ENCODE measurements around the gene PTPRM. TPM values are rescaled to one million over a fixed set of nuclear protein-coding genes. Genes with fewer than 3 reads are reported as not detected.

The PTPRM gene
- total RNA-seq, 1 donor from 2014 or later: 42.1 TPM

- TF ChIP-seq CTCF (IDR thresholded peaks at IDR 0.05; ENCODE audit: insufficient read depth, low read length, severe bottlenecking): no peak
- FAIRE-seq: no peak
- Histone ChIP-seq H3K4me3 (ENCODE audit: low read depth, low read length) (no peak overlapping the region), H3K27me3 (ENCODE audit: control insufficient read depth, insufficient read depth, low read length) (no peaks in the 10 kb centered on the region), H3K36me3 (ENCODE audit: control insufficient read depth, insufficient read depth, low read length) (no peaks in the 10 kb centered on the region)
- DNase-seq (ENCODE audit: low read depth): no peak
These were observed 795.7 kb downstream of the PTPRM start for GRCh38 chr18:8362863-8363262.

DNA sequence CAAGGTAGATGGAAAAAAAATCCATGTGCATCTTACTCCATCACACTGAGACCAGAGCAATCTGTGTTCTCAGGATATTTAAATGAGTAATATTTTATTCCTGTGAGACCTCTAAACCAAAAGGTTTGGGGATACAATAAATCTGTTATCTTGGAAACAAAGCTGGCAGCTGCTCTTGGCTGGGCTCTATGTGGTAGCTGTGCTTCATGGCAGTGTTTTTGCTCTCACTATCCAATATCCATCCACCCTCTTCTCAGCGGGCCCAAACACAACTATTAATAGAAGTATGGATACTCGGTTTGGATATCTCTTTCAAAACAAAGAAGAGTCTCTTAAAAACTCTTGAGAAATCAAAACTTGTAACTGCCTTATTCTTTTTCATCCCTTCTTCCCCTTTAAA is 797.3 kb downstream of the PTPRM start:
- H3K27me3 ChIP-seq (ENCODE audit: control insufficient read depth, insufficient read depth, low read length): no peaks in the 10 kb centered on the region
- H3K36me3 ChIP-seq (ENCODE audit: control insufficient read depth, insufficient read depth, low read length): no peaks in the 10 kb centered on the region
- FAIRE-seq (no peak), DNase-seq (ENCODE audit: low read depth) (no peak)
- TF ChIP-seq CTCF (IDR thresholded peaks at IDR 0.05; ENCODE audit: insufficient read depth, low read length, severe bottlenecking): no peak
- no peak overlapping the region for H3K4me3 ChIP-seq (ENCODE audit: low read depth, low read length)

DNA sequence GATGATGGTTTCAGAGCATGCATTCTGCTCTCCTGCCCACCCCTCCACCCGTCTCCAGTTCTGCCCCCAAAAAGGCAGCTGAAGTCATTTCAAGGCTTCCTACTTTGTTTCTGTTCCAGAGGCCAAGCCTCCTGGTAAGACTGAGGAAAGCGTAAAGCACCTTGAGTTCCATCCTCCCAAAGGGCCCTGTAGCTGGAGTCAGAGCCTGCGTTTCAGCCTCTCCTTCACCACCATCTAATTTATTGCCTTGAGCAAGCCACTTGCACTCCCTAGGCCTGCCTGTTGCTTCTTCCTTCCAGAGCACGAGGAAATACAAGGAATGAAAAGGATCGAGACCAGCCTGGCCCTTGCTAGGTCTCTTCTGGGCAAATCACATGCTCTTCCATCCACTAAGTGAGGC is 797.9 kb downstream of the PTPRM start:
- DNase-seq (ENCODE audit: low read depth): no peak
- no peak for TF ChIP-seq CTCF (IDR thresholded peaks at IDR 0.05; ENCODE audit: insufficient read depth, low read length, severe bottlenecking)
- FAIRE-seq: no peak
- no peaks in the 10 kb centered on the region for H3K36me3 ChIP-seq (ENCODE audit: control insufficient read depth, insufficient read depth, low read length)
- no peaks in the 10 kb centered on the region for H3K27me3 ChIP-seq (ENCODE audit: control insufficient read depth, insufficient read depth, low read length)
- H3K4me3 ChIP-seq (ENCODE audit: low read depth, low read length): no peak overlapping the region

DNA sequence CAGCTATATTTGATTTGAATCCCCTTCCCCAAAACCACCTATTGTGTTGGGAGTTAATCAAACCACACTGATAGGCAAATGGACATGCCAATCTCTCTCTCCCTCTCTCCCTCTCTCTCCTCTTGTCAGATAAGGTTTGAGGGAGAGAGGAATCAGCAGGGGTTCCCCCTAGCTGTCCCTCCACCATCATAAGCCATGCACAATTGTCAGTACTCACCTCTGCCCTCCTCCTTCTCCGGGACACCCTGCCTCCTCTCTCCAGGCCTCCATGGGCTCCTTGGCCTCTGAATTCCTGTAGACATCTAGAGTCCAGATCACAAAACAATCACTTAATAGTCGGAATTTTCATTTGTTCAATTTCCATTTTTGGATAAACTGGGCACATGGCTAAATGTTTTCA is 798.4 kb downstream of the PTPRM start:
- Histone ChIP-seq H3K27me3 (ENCODE audit: control insufficient read depth, insufficient read depth, low read length) (no peaks in the 10 kb centered on the region), H3K4me3 (ENCODE audit: low read depth, low read length) (no peak overlapping the region), H3K36me3 (ENCODE audit: control insufficient read depth, insufficient read depth, low read length) (no peaks in the 10 kb centered on the region)
- DNase-seq (ENCODE audit: low read depth) (no peak), FAIRE-seq (no peak)
- no peak for TF ChIP-seq CTCF (IDR thresholded peaks at IDR 0.05; ENCODE audit: insufficient read depth, low read length, severe bottlenecking)

GRCh38 chr18:8366070-8366469 is 799.0 kb downstream of the PTPRM start:
- Histone ChIP-seq H3K27me3 (ENCODE audit: control insufficient read depth, insufficient read depth, low read length) (no peaks in the 10 kb centered on the region), H3K36me3 (ENCODE audit: control insufficient read depth, insufficient read depth, low read length) (no peaks in the 10 kb centered on the region), H3K4me3 (ENCODE audit: low read depth, low read length) (no peak overlapping the region)
- DNase-seq (ENCODE audit: low read depth) (no peak), FAIRE-seq (peak; percentile 18)
- no peak for TF ChIP-seq CTCF (IDR thresholded peaks at IDR 0.05; ENCODE audit: insufficient read depth, low read length, severe bottlenecking)

GRCh38 chr18:8366656-8367055 is 799.5 kb downstream of the PTPRM start:
- no peak for DNase-seq (ENCODE audit: low read depth)
- H3K27me3 ChIP-seq (ENCODE audit: control insufficient read depth, insufficient read depth, low read length): no peaks in the 10 kb centered on the region
- no peaks in the 10 kb centered on the region for H3K36me3 ChIP-seq (ENCODE audit: control insufficient read depth, insufficient read depth, low read length)
- no peak for FAIRE-seq
- H3K4me3 ChIP-seq (ENCODE audit: low read depth, low read length): no peak overlapping the region
- TF ChIP-seq CTCF (IDR thresholded peaks at IDR 0.05; ENCODE audit: insufficient read depth, low read length, severe bottlenecking): no peak

Data from bronchial epithelial cell (primary cell).